ENCODE results near the gene NAP1L4. TPM values are rescaled to one million over a fixed set of nuclear protein-coding genes. Genes with fewer than 3 reads are reported as not detected.

The NAP1L4 gene
- polyA plus RNA-seq, 1 donor from 2014 or later = 199 TPM

- Histone ChIP-seq H3K79me2 (replicated peaks; ENCODE audit: insufficient read depth, low read length) (no peaks in the 10 kb centered on the region), H3K9ac (ENCODE audit: low read length) (no peak overlapping the region), H3K9me3 (ENCODE audit: low read length) (no peaks in the 10 kb centered on the region), H3K4me2 (ENCODE audit: low read length) (no peak overlapping the region), H4K20me1 (ENCODE audit: insufficient read depth) (no peaks in the 10 kb centered on the region), H3K9me2 (ENCODE audit: insufficient read depth, low read length) (no peaks in the 10 kb centered on the region), H2AFZ (ENCODE audit: low read depth, low read length) (no peak overlapping the region), H3K27me3 (ENCODE audit: insufficient read depth, low read depth, low read length) (no peaks in the 10 kb centered on the region), H3K36me3 (ENCODE audit: insufficient read depth, low read length) (peaks cover 8% of the 10 kb centered on the region), H3K27ac (ENCODE audit: low read length) (no peak overlapping the region), H3K4me3 (ENCODE audit: low read length) (no peak overlapping the region), H3F3A (ENCODE audit: insufficient read depth, low read length, poor library complexity, severe bottlenecking) (no peaks in the 10 kb centered on the region)
- peak; percentile 37 for TF ChIP-seq RAD21 (conservative IDR thresholded peaks at IDR 0.05)
- TF ChIP-seq REST (IDR thresholded peaks at IDR 0.05; ENCODE audit: borderline replicate concordance) = no peak
- TF ChIP-seq MXI1 (conservative IDR thresholded peaks at IDR 0.05; ENCODE audit: poor library complexity, severe bottlenecking) = no peak
- TF ChIP-seq SMC3 (conservative IDR thresholded peaks at IDR 0.05; ENCODE audit: poor library complexity) = peak; percentile 22
- TF ChIP-seq CTCF (IDR thresholded peaks at IDR 0.05; ENCODE audit: poor library complexity, severe bottlenecking) = peak; percentile 32
These were observed 29.0 kb upstream of the NAP1L4 start for GRCh38 chr11:3021125-3021524.

- H3K79me2 ChIP-seq (replicated peaks; ENCODE audit: insufficient read depth, low read length) = no peaks in the 10 kb centered on the region
- TF ChIP-seq EZH2 (IDR thresholded peaks at IDR 0.05; ENCODE audit: borderline replicate concordance, insufficient read depth, low read length, poor library complexity, severe bottlenecking) (no peak), CTCF (IDR thresholded peaks at IDR 0.05; ENCODE audit: poor library complexity, severe bottlenecking) (no peak), POLR2AphosphoS5 (IDR thresholded peaks at IDR 0.05) (no peak), EP300 (conservative IDR thresholded peaks at IDR 0.05; ENCODE audit: poor library complexity, severe bottlenecking) (no peak), REST (IDR thresholded peaks at IDR 0.05; ENCODE audit: borderline replicate concordance) (no peak), TAF1 (IDR thresholded peaks at IDR 0.05; ENCODE audit: low read depth) (no peak), MXI1 (conservative IDR thresholded peaks at IDR 0.05; ENCODE audit: poor library complexity, severe bottlenecking) (no peak), SMC3 (conservative IDR thresholded peaks at IDR 0.05; ENCODE audit: poor library complexity) (no peak)
- peaks cover 8% of the 10 kb centered on the region for H3K36me3 ChIP-seq (ENCODE audit: insufficient read depth, low read length)
- no peaks in the 10 kb centered on the region for H3K9me2 ChIP-seq (ENCODE audit: insufficient read depth, low read length)
- no peak overlapping the region for H3K9ac ChIP-seq (ENCODE audit: low read length)
- H3K9me3 ChIP-seq (ENCODE audit: low read length) = no peaks in the 10 kb centered on the region
- H3K27ac ChIP-seq (ENCODE audit: low read length) = no peak overlapping the region
- H3K4me3 ChIP-seq (ENCODE audit: low read length) = no peak overlapping the region
- H4K20me1 ChIP-seq (ENCODE audit: insufficient read depth) = no peaks in the 10 kb centered on the region
- H3F3A ChIP-seq (ENCODE audit: insufficient read depth, low read length, poor library complexity, severe bottlenecking) = no peaks in the 10 kb centered on the region
- H3K27me3 ChIP-seq (ENCODE audit: insufficient read depth, low read depth, low read length) = no peaks in the 10 kb centered on the region
- no peak overlapping the region for H2AFZ ChIP-seq (ENCODE audit: low read depth, low read length)
- H3K4me2 ChIP-seq (ENCODE audit: low read length) = no peak overlapping the region
These were observed 27.9 kb upstream of the NAP1L4 start for GRCh38 chr11:3020011-3020410.

Data from neural cell (in vitro differentiated cells).